Measurements from ENCODE around the gene MOGAT3. TPM values are rescaled to one million over a fixed set of nuclear protein-coding genes. Genes with fewer than 3 reads are reported as not detected.
"Not testable (repeated sequence)": the region's sequence is repeated elsewhere in the genome, so short reads cannot be mapped to it uniquely, and the experiment has no call there.

Gene MOGAT3
- total and polyA plus RNA-seq, 5 experiments from 2014 or later, result not detected

- no peak for DNase-seq
- peaks cover 0 to 1% (median 0%) of the 10 kb centered on the region in 9 donors for H3K9me3 Mint-ChIP-seq
- POLR2A ChIA-PET, result interaction anchor here (0.9 kb wide), 1 partner anchor 26 kb away, joined by 3 read pairs; no protein-coding TSS in a partner anchor
- ATAC-seq, result no peak
- H3K27ac Mint-ChIP-seq, result peak overlapping the region in 1 of 10 donors; percentile 50
- no peaks in the 10 kb centered on the region for H3K27me3 Mint-ChIP-seq
- no peak overlapping the region for H3K4me3 Mint-ChIP-seq
- H3K4me1 Mint-ChIP-seq, result peaks cover 2 to 6% (median 4%) of the 10 kb centered on the region in 4 donors
- peaks cover 0 to 45% (median 17%) of the 10 kb centered on the region in 3 donors for H3K36me3 Mint-ChIP-seq
These were observed 10.7 kb upstream of the MOGAT3 start for GRCh38 chr7:101211501-101211900.

DNA sequence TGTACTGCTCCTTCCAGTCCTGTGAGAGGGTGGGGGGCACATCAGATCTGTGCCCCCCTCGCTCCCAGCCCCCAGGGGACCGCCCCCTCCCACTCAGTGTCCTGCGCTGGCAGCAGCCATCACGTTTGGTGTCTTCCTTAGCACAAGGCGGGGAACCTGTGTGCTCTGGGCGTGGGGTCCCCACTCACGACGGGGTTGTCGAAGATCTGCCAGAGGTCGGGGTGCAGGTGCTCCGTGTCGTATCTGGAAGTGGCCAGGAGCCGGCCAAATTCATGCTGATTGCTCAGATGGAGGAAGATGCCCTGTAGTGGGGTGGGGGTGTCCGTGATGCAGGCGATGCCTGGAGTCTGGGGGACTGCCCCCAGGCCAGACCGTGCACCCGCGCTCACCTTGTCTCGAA lies 9.3 kb upstream of the MOGAT3 start:
- no peak overlapping the region for H3K4me3 Mint-ChIP-seq
- POLR2A ChIA-PET, result no interaction called here
- H3K4me1 Mint-ChIP-seq, result no peaks in the 10 kb centered on the region
- H3K27me3 Mint-ChIP-seq, result no peaks in the 10 kb centered on the region
- no peak for ATAC-seq
- H3K9me3 Mint-ChIP-seq, result peaks cover 0 to 1% (median 0%) of the 10 kb centered on the region in 9 donors
- DNase-seq, result no peak
- H3K36me3 Mint-ChIP-seq, result peaks cover 0 to 47% (median 20%) of the 10 kb centered on the region in 3 donors
- peak overlapping the region in 1 of 10 donors; percentile 44 for H3K27ac Mint-ChIP-seq

DNA sequence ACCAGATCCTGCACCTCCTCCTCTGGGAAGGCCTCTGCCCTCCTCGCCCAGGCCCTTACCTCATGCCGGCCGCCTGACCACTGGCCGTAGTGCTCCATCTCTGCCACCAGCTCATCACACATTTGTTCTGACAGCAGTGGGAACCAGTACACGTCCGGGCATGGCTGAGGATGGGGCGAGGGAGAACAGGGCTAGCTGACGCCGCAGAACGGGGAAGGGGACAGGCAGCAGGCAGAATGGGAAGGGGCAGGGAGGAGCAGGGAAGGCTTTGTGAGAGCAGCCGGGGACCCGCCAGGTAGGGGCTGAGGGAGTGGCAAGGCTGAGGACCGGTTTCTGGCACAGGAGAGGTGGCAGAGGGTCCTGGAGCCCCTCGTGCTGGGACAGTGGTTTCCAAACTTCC lies 8.0 kb upstream of the MOGAT3 start:
- POLR2A ChIA-PET, result no interaction called here
- Mint-ChIP-seq H3K27me3 (peaks cover under 1 to 5% (median 4%) of the 10 kb centered on the region in 5 donors), H3K36me3 (peaks cover 0 to 44% (median 16%) of the 10 kb centered on the region in 3 donors), H3K9me3 (peaks cover 0 to 1% (median 0%) of the 10 kb centered on the region in 9 donors), H3K4me3 (no peak overlapping the region), H3K4me1 (peaks cover 0 to 6% (median 4%) of the 10 kb centered on the region in 4 donors), H3K27ac (peak overlapping the region in 2 of 10 donors; percentile 7 to 59)
- ATAC-seq, result no peak
- no peak for DNase-seq

DNA sequence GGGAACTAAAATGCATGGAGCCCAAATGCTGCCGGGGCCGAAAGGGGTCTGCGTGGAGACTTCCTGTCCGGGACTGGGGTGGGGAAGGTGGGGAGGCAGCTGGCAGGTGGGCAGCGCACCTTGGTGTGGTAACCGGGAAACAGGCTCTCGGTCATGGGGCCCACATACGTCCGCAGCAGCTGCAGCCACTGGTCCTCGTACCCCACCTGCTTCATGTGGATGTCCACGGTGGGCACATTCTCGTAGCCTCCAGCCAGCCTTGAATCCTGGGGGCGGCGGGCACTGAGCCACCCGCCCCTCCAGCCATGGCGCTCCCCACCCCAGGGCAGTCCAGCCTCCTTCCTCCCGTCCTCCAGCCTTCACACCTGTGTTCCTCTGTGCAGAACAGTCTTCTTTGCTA lies 6.6 kb upstream of the MOGAT3 start:
- Mint-ChIP-seq H3K36me3 (peaks cover 0 to 42% (median 16%) of the 10 kb centered on the region in 3 donors), H3K4me1 (peaks cover 2 to 15% (median 7%) of the 10 kb centered on the region in 4 donors), H3K4me3 (no peak overlapping the region), H3K27ac (peak overlapping the region in 3 of 10 donors; percentile 14 to 75 (median 62)), H3K27me3 (peaks cover 4 to 18% (median 13%) of the 10 kb centered on the region in 5 donors), H3K9me3 (peaks cover 0 to 2% (median 0%) of the 10 kb centered on the region in 9 donors)
- DNase-seq, result no peak
- POLR2A ChIA-PET, result interaction anchor here (0.6 kb wide), 1 partner anchor 286 kb away, joined by 10 read pairs; no protein-coding TSS in a partner anchor
- ATAC-seq, result no peak

DNA sequence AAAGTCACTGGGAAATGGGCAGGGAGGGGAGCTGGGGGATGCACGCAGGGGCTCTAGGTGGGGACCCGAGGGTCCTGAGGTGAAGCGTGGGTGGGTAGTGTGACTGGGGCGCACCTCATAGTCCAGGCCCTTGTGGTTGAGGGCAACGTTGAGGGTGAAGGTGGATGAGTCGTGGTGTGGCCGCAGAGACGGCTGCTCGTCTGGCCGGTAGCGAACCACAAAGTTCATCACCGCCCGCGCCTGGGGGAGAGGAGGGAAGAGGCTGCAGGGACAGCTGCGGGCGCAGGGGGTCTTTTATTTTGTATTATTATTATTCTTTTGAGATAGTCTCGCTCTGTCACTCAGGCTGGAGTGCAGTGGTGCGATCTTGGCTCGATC lies 5.8 kb upstream of the MOGAT3 start:
- peaks cover 2 to 17% (median 7%) of the 10 kb centered on the region in 4 donors for H3K4me1 Mint-ChIP-seq
- no peak overlapping the region for H3K4me3 Mint-ChIP-seq
- ATAC-seq (no peak), DNase-seq (no peak)
- H3K36me3 Mint-ChIP-seq, result peaks cover 0 to 40% (median 16%) of the 10 kb centered on the region in 3 donors
- peaks cover 4 to 20% (median 15%) of the 10 kb centered on the region in 5 donors for H3K27me3 Mint-ChIP-seq
- POLR2A ChIA-PET, result interaction anchor here (0.6 kb wide), 1 partner anchor 47 kb away, joined by 4 read pairs; no protein-coding TSS in a partner anchor
- peaks cover 0 to 2% (median 0%) of the 10 kb centered on the region in 9 donors for H3K9me3 Mint-ChIP-seq
- peak overlapping the region in 1 of 10 donors; percentile 29 for H3K27ac Mint-ChIP-seq

DNA sequence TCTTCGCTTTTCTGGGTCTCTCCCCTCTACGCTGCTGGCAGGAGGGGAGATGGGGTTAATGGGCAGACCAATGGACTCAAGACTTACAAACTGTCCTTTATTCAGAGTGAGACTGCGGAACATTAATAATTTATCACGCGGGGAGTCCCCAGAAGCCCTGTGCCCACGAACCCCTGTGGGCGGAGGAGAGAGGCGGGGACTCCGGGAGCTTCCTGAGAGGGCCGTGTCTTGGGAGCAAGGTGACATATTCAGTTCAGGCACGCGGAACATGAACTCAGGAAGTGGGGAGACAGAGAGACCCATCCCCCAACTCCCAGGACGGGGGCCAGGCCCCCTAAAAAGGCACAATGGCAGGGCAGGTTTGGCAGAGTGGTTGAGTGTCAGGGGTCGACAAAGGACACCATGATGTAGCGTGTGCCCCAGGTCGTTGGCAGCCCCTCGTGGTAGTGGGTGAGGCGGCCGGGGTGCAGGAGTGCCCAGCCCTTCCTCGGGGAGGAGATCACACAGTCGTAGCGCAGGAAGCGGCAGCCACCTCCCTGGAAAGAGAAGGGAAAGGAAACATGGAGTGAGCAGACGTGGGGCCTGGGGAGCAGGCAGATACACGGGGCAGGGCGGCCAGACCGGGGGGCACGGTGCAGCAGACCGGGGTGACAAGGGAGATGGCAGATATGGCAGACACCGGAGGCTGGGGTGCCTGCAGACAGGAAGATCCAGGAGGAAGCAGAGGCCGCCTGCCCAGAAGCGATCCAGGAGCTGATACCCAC lies 5.2 kb upstream of the MOGAT3 start:
- ATAC-seq (no peak), DNase-seq (no peak)
- POLR2A ChIA-PET, result interaction anchor here (0.6 kb wide), 2 partner anchors 47 to 860 kb away, joined by 3 to 4 read pairs; no protein-coding TSS in a partner anchor
- peaks cover 0 to 37% (median 16%) of the 10 kb centered on the region in 3 donors for H3K36me3 Mint-ChIP-seq
- peaks cover 2 to 20% (median 9%) of the 10 kb centered on the region in 4 donors for H3K4me1 Mint-ChIP-seq
- H3K4me3 Mint-ChIP-seq, result no peak overlapping the region
- peaks cover 4 to 26% (median 15%) of the 10 kb centered on the region in 5 donors for H3K27me3 Mint-ChIP-seq
- H3K9me3 Mint-ChIP-seq, result peaks cover 0 to 2% (median 0%) of the 10 kb centered on the region in 9 donors
- H3K27ac Mint-ChIP-seq, result peak overlapping the region in 1 of 10 donors; percentile 35

DNA sequence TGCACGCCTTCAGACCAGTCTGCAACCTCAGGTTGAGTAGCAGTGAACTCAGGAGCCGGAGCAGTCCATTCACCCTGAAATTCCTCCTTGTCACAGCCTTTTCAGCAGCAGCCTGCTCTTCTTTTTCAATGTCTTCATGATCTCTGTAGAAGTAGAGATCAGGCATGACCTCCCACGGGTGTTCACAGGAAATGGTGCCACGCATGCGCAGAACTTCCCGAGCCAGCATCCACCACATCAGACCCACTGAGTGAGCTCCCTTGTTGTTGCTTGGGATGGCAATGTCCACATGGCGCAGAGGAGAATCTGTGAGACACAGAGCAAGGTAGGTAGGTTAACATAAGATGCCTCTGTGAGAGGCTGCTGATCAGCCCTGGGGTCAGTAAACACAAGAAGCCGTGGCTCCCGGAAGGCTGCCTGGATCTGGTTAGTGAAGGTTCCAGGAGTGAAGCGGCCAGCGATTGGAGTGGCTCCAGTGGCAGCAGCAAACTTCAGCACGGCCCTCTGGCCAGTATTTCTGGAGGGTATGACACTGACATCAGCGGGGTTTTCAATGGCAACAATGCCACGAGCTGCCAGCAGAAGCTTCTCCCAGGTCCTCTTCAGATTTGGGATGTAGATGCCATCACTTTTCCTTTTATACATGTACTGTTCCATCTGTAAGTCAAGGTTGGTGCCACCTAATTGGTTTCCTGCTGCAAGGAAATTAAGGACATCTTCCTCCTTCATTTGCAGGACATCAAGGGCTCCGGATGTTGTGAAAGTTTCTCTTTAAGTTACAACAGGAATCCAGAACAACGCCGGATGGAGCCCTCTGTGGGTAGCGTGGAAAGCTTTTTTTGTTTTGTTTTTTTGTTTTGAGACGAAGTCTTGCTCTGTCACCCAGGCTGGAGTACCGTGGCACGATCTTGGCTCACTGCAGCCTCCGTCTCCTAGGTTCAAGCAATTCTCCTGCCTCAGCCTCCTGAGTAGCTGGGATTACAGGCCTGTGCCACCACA lies 3.2 kb upstream of the MOGAT3 start:
- H3K36me3 Mint-ChIP-seq, result peaks cover 0 to 23% (median 10%) of the 10 kb centered on the region in 3 donors
- peak overlapping the region; percentile 33 to 80 (median 64) for H3K4me3 Mint-ChIP-seq
- not testable (repeated sequence) for H3K9me3 Mint-ChIP-seq, ATAC-seq, DNase-seq
- POLR2A ChIA-PET, result interaction anchor here (0.7 kb wide), 1 partner anchor 13 kb away, joined by 3 read pairs; no protein-coding TSS in a partner anchor
- H3K4me1 Mint-ChIP-seq, result peaks cover 2 to 24% (median 14%) of the 10 kb centered on the region in 4 donors
- H3K27ac Mint-ChIP-seq, result peak overlapping the region in 8 of 10 donors; percentile 24 to 92 (median 70)
- H3K27me3 Mint-ChIP-seq, result peaks cover 9 to 40% (median 26%) of the 10 kb centered on the region in 5 donors

GRCh38 chr7:101202603-101202918 lies 1.7 kb upstream of the MOGAT3 start:
- POLR2A ChIA-PET, result no interaction called here
- peaks cover 9 to 45% (median 26%) of the 10 kb centered on the region in 5 donors for H3K27me3 Mint-ChIP-seq
- peaks cover 2 to 24% (median 14%) of the 10 kb centered on the region in 4 donors for H3K4me1 Mint-ChIP-seq
- peak overlapping the region in 1 of 10 donors; percentile 53 for H3K27ac Mint-ChIP-seq
- no peak overlapping the region for H3K4me3 Mint-ChIP-seq
- ATAC-seq (no peak), DNase-seq (no peak)
- peaks cover 0 to 16% (median 4%) of the 10 kb centered on the region in 3 donors for H3K36me3 Mint-ChIP-seq
- peaks cover 0 to 2% (median 0%) of the 10 kb centered on the region in 9 donors for H3K9me3 Mint-ChIP-seq

GRCh38 chr7:101201695-101202602 lies 1.1 kb upstream of the MOGAT3 start:
- peaks cover 2 to 24% (median 14%) of the 10 kb centered on the region in 4 donors for H3K4me1 Mint-ChIP-seq
- peaks cover 0 to 15% (median 3%) of the 10 kb centered on the region in 3 donors for H3K36me3 Mint-ChIP-seq
- ATAC-seq (peak; percentile 23 to 37), DNase-seq (no peak)
- POLR2A ChIA-PET, result no interaction called here
- H3K27me3 Mint-ChIP-seq, result peaks cover 9 to 49% (median 26%) of the 10 kb centered on the region in 5 donors
- H3K4me3 Mint-ChIP-seq, result peak overlapping the region in 4 of 10 donors; percentile 16 to 51 (median 36)
- no peak overlapping the region for H3K27ac Mint-ChIP-seq
- H3K9me3 Mint-ChIP-seq, result peaks cover 0 to 2% (median 0%) of the 10 kb centered on the region in 9 donors

DNA sequence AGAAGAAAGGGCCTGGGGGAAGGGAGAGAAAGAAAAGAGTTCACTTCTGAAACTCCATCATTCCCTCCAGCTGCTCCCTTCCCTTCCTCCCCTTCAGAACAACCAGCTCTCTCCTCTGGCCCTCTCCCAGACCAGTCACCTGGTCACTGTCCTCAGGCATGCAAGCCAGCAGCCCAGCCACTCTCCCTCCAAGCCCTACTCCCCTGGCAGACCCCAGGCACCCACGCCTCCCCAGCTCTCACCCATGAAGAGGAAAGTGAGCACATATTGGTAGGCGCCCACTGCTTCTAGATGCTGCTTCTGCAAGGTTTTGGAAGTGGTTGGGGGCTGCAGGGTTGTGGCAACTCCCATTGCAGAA lies 353 bp downstream of the MOGAT3 start:
- DNase-seq (no peak), ATAC-seq (no peak)
- POLR2A ChIA-PET, result no interaction called here
- H3K36me3 Mint-ChIP-seq, result peaks cover 0 to 2% (median 0%) of the 10 kb centered on the region in 3 donors
- peaks cover 0 to 2% (median 0%) of the 10 kb centered on the region in 9 donors for H3K9me3 Mint-ChIP-seq
- H3K27me3 Mint-ChIP-seq, result peaks cover 9 to 49% (median 26%) of the 10 kb centered on the region in 5 donors
- peak overlapping the region in 1 of 10 donors; percentile 65 for H3K27ac Mint-ChIP-seq
- peak overlapping the region in 2 of 10 donors; percentile 44 to 55 for H3K4me3 Mint-ChIP-seq
- H3K4me1 Mint-ChIP-seq, result peaks cover 2 to 24% (median 14%) of the 10 kb centered on the region in 4 donors

- H3K9me3 Mint-ChIP-seq, ATAC-seq, POLR2A ChIA-PET, H3K4me3 Mint-ChIP-seq, H3K36me3 Mint-ChIP-seq, DNase-seq, H3K27ac Mint-ChIP-seq: not testable (repeated sequence)
- Mint-ChIP-seq H3K4me1 (peaks cover 2 to 24% (median 14%) of the 10 kb centered on the region in 4 donors), H3K27me3 (peaks cover 11 to 52% (median 26%) of the 10 kb centered on the region in 5 donors)
These were observed 1.3 kb downstream of the MOGAT3 start for GRCh38 chr7:101199522-101199921.
